AG09309 (cell line): ENCODE results near the gene ZNG1C.
"Not testable (repeated sequence)": the region's sequence is repeated elsewhere in the genome, so short reads cannot be mapped to it uniquely, and the experiment has no call there.

ENCODE experiments used
- DNase-seq: peaks from one replicate; pipeline ENCODE4 v3.0.0-alpha.2; 2010; ENCODE audit warnings: low read depth
- H3K4me3 ChIP-seq: 2 replicates; pipeline ENCODE4 v1.5.1; 2011; ENCODE audit warnings: mild to moderate bottlenecking, low read depth, low read length, moderate library complexity; ENCODE audit not compliant: control insufficient read depth

Gene ZNG1C

GRCh38 chr9:68241683-68242082 lies at the start of gene ZNG1C:
TSS of gene ZNG1C (plus strand) at chr9:68241983. CDS start at chr9:68242032, 49 bp downstream.
- not testable (repeated sequence) for H3K4me3 ChIP-seq

GRCh38 chr9:68242437-68242836 lies 654 bp downstream of the ZNG1C start:
- not testable (repeated sequence) for H3K4me3 ChIP-seq, DNase-seq

More at GRCh38 chr9:68241683-68242082, at the start of gene ZNG1C:
- DNase-seq, result not testable (repeated sequence)

- not testable (repeated sequence) for H3K4me3 ChIP-seq, DNase-seq
Observed at GRCh38 chr9:68281041-68281440, 39.3 kb downstream of the ZNG1C start.

GRCh38 chr9:68302567-68302966 lies 60.8 kb downstream of the ZNG1C start, which contains the start of gene FOXD4L3:
TSS of gene FOXD4L3 (plus strand) at chr9:68302867. CDS start at chr9:68302952, 85 bp downstream.
- not testable (repeated sequence) for H3K4me3 ChIP-seq, DNase-seq

GRCh38 chr9:68303771-68304170 lies 62.0 kb downstream of the ZNG1C start:
- not testable (repeated sequence) for H3K4me3 ChIP-seq, DNase-seq

- H3K4me3 ChIP-seq, DNase-seq: not testable (repeated sequence)
Observed at GRCh38 chr9:68304212-68304611, 62.4 kb downstream of the ZNG1C start.

GRCh38 chr9:68304777-68305176 lies 63.0 kb downstream of the ZNG1C start:
- DNase-seq, H3K4me3 ChIP-seq: not testable (repeated sequence)

- H3K4me3 ChIP-seq, result not testable (repeated sequence)
Observed at GRCh38 chr9:68305680-68306285, 64.0 kb downstream of the ZNG1C start.

GRCh38 chr9:68306391-68306964 lies 64.7 kb downstream of the ZNG1C start:
- not testable (repeated sequence) for H3K4me3 ChIP-seq, DNase-seq

More at GRCh38 chr9:68305680-68306285, 64.0 kb downstream of the ZNG1C start:
- DNase-seq, result not testable (repeated sequence)

- DNase-seq, H3K4me3 ChIP-seq: not testable (repeated sequence)
Observed at GRCh38 chr9:68307127-68307526, 65.3 kb downstream of the ZNG1C start.

- DNase-seq, H3K4me3 ChIP-seq: not testable (repeated sequence)
Observed at GRCh38 chr9:68307654-68308053, 65.9 kb downstream of the ZNG1C start.

- not testable (repeated sequence) for H3K4me3 ChIP-seq, DNase-seq
Observed at GRCh38 chr9:68311208-68311607, 69.4 kb downstream of the ZNG1C start.

- DNase-seq, H3K4me3 ChIP-seq: not testable (repeated sequence)
Observed at GRCh38 chr9:68318209-68318608, 76.4 kb downstream of the ZNG1C start.

- not testable (repeated sequence) for DNase-seq, H3K4me3 ChIP-seq
Observed at GRCh38 chr9:68323749-68324148, 82.0 kb downstream of the ZNG1C start.

- H3K4me3 ChIP-seq, DNase-seq: not testable (repeated sequence)
Observed at GRCh38 chr9:68324518-68324917, 82.7 kb downstream of the ZNG1C start.

- not testable (repeated sequence) for H3K4me3 ChIP-seq, DNase-seq
Observed at GRCh38 chr9:68329106-68329505, 87.3 kb downstream of the ZNG1C start.

GRCh38 chr9:68330531-68331173 lies 88.9 kb downstream of the ZNG1C start:
- H3K4me3 ChIP-seq, DNase-seq: not testable (repeated sequence)

GRCh38 chr9:68332122-68332521 lies 90.3 kb downstream of the ZNG1C start:
- not testable (repeated sequence) for DNase-seq, H3K4me3 ChIP-seq

GRCh38 chr9:68335935-68336334 lies 94.2 kb downstream of the ZNG1C start:
- DNase-seq, result not testable (repeated sequence)

More at GRCh38 chr9:68335935-68336334, 94.2 kb downstream of the ZNG1C start:
- H3K4me3 ChIP-seq, result not testable (repeated sequence)
